GM21381 (cell line): ENCODE results near the gene KRT83.

Source experiments
- ATAC-seq: cut with Tn5 transposase; IDR thresholded peaks from one replicate; pipeline ENCODE4 v1.9.1; 2021; ENCODE audit warnings: mild to moderate bottlenecking, moderate library complexity; ENCODE audit not compliant: unreplicated experiment

Gene KRT83

DNA sequence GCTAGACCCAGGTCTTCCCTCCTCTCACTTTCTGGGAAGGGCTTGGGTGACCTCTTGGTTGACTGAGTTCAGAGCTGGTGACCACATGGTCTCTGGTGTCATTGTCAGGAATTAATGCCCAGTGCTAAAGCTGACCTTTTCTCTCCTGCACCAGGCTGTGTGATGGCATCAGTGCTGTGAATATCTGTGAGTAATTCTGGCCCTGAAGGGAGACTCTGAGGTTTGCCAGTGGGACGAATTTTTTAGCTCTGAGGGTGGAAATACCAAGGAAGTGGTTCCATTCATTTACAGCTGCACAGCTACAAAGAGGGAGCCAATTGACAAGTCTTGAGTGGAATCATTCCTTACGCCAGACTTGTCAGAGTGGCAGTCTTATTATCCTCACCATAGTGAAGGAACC lies 53.0 kb downstream of the KRT83 start:
- ATAC-seq = no peak

DNA sequence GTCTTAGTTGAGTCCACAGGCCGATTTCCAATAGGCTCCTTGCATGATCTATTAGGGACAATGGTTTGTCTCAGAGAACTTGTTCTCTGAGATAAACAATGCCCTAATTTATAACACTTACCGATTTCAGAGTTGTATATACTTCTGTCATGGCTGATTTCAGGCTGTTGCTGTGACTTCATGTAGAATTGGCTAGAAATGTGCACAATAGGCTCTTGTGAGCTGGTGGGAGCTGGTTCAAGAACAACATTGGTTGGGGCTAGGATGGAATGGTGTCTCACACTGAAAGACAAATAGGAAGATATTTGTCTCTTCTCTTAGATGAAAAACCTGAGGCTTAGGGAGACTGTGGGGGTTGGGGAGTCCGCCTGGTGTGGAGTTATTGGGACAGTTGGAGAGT lies 53.5 kb downstream of the KRT83 start:
- no peak for ATAC-seq

DNA sequence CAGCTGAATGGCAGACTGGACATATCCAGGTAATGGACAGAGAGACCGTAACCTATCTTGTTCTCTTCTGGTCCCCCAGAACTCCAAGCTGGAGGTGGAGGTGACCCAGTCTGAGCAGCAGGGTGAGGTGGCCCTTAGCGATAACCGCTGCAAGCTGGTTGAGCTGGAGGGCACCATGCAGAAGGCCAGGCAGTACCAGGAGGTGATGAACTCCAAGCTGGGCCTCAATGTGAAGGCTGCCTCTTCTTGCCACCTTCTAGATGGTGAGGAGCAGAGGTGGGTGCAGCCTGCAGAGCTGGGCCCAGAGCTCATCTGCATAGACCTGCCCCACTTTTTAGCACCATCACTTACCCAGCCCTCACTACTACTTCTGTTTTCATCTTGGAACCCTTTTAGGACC lies 53.9 kb downstream of the KRT83 start:
- no peak for ATAC-seq

DNA sequence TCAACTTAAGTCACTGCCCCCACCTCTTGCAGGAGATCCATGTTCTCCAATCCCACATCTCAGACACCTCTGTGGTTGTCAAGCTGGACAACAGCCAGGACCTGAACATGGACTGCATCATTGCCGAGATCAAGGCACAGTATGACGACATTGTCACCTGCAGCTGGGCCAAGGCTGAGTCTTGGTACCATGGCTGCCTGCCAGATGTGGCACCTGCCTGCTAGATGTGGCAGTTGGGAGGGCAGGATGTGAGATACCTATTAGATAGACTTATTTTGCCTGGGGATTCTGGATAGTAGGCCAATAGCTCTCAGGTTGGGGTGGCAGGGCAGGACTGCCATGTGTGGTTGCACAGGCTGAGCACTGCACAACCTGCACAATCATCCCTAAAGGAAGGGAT lies 54.7 kb downstream of the KRT83 start:
- no peak for ATAC-seq

DNA sequence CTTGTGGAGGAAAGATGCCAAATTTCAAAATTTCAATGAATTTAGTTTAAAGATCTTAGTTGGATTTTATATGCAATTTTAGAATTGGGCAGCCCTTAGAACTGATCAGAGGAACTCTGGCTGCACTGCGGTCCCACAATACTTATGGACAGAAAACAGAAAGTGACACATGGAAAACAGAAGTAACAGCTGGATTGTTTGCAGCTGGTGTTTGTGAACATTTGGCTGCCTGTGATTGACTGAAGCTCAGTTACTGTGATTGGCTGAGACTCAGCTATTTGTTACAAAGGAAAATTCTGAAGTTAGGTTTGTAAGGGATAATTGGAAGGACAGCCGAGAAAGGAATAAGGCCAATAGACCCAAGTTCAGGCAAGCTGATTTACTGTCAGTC lies 56.8 kb downstream of the KRT83 start:
- no peak for ATAC-seq
